Measurements from ENCODE around the gene TMEM94.
"Not testable (repeated sequence)": the region's sequence is repeated elsewhere in the genome, so short reads cannot be mapped to it uniquely, and the experiment has no call there.

TMEM94 gene

DNA sequence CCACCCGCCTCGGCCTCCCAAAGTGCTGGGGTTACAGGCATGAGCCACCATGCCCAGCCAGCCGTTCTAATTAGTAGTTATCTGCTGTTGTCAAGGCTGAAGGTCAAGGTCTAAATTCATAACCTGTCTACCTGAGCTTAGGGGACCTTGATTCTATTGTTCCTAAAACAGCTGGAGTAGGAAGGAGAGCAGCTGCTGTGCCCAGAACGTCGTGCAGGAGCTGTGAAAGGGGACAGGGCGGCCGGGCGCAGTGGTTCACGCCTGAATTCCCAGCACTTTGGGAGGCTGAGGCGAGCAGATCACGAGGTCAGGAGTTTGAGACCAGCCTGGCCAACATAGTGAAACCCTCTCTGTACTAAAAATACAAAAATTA lies 21.0 kb downstream of the TMEM94 start:
- not testable (repeated sequence) for DNase-seq

DNA sequence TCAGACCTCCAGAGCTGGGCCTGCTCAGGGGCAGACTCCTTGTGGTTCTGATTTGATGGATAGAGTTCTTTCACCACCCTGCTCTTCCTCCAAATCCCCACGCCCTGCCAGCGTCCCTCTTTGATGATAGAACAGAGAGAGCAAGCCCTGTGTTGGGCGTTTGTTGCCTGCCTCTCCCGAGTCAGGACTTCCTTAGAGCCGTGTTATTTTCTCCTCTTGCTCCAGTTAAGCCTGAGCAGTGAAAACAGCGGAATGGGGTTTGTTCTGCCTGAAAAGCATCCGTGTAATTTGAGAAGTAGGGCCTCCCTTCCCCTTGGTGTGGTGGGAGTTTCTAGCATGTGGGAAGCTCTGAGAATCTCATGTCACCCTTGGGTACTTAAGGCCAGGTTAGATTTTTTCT lies 22.1 kb downstream of the TMEM94 start:
- no peak for DNase-seq

DNA sequence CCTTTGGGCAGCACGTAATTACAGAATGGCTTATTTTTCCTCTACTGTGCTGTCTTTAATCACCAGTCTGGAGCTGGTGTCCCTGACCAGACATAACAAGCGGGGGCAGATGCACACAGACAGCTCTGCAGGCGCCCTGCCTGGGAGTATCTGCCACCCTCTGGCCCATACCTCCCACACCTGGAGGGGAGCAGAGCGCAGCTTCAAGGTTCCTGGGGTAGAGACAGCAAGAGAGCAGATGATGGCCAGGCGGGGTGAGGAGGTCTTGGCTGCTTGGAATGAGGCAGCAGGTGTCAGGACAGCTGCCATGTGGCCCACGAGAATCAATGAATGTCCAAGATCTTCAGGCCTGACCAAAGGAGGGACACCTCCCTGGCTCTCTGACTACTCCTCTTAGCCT lies 23.8 kb downstream of the TMEM94 start:
- no peak for DNase-seq

DNA sequence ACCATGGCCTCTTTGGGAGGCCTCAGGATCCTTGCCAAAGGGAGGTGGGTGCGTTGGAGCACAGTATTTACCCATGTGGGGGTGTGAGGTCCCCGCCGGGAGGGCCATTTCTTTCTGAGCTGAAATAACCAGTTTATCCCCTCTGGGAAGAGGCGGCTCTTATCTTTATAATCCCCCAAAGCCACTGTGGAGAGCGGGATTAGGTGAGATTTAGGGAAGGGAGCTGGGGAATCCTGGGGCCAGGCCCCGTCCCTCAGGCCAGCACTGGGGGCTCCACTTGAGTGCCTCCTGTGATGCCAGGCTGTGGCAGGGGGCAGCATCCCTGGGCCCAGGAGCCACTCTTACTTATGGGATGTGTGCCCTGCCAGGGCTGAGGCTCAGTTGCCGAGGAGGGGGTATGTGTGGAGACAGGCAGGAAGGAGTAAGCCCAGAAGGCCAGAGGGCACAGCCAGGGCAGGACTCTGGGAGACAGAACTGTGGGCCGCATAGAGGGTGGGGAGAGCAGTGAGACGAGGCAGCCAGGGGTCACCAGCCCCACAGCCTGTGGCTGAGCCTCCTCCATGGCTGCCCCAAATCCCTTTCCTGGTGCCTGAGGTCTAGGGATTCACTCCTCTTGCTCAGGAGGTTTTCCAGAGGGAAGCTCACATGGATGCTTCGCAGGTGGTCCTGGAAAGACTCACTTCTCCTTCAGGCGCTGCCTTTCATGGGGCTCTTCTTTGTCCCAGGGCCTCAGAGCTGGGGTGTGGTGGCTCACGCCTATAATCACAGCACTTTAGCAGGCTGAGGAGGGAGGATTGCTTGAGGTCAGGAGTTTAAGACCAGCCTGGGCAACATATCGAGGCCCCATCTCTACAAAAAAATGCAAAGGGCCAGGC lies 25.0 kb downstream of the TMEM94 start:
- no peak for DNase-seq

DNA sequence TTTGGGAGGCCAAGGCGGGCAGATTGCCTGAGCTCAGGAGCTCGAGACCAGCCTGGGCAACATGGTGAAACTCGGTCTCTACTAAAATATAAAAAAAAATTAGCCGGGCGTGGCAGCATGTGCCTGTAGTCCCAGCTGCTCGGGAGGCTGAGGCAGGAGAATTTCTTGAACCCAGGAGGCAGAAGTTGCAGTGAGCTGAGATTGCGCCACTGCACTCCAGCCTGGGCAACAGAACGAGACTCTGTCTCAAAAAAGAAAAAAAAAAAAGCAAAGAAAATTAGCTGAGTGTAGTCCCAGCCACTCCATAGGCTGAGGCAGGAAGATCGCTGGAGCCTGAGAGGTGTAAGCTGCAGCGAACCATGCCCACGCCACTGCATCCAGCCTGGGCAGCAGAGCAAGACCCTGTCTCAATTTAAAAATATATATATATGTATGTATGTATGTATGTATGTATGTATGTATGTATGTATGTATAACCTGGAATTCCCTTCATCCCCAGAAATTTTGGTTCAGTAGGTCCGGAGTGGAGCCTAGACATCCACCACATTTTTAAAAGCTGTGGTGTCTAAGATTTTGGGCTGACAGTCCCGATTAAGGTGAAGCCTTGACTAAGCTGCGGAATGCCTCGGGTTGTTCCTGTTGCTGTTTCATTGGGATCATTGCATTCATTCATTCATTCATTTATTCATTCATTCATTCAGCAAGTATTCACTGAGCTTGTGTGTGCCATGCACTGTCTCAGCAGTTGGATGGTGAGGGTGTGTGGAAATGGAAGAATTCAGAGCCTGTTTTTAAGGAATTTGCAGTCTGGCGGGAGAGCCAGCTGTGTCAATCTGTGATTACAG lies 25.9 kb downstream of the TMEM94 start:
- DNase-seq = no peak

DNA sequence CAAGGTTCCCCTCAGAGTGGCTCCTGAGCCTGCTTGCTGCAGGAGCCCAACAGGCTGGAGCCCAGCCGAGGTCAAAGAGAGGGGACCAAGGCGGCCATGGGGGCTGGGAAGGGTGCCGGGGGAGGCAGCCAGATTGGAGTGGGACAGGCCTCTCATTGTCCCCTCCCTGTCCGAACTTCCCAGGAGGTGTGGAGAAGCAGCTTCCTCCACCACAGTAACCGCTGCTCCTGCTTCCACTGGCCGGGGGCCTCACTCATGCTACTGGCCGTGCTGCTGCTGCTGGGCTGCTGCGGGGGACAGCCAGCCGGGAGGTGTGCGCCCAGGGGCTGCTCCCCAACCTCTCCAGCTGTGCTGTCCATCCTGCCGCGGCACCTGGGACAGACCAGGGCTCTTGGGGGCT lies 29.3 kb downstream of the TMEM94 start:
- no peak for DNase-seq

DNA sequence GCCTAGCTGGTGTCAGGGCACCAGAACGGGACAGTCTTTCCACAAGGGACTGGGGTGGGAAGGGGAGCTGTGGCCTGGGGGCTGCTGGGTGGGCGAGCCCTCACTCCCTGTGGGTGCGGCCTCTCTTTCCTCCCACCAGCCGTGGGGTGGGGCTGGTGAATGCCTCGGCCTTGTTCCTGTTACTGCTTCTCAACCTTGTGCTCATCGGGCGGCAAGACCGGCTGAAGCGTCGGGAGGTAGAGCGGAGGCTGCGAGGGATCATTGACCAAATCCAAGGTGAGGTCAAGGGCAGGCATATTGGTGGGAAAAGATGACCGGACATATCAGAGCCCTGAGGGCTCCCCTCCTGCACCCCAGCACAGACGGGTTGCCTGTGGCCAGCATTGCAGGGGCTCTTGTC lies 29.7 kb downstream of the TMEM94 start:
- no peak for DNase-seq

DNA sequence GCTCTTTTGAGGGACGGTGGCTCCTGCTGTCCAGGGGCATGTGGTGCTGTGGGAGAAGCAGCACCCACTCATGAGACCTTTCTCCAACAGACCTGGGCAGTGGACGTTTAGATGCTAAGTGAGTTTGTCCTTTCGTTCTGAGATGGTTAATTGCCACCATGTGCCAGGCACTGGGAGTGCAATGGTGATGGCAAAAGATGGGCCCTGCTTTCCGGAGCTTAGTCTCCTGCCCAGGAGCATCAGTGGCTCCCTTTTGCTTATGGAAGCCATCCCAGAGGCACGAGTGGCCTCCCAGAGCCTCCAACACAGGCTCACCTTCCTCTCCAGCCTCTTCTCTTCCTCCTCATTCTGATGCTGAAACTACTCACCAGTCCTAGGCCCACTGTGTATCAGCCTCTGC lies 30.5 kb downstream of the TMEM94 start:
- no peak for DNase-seq

DNA sequence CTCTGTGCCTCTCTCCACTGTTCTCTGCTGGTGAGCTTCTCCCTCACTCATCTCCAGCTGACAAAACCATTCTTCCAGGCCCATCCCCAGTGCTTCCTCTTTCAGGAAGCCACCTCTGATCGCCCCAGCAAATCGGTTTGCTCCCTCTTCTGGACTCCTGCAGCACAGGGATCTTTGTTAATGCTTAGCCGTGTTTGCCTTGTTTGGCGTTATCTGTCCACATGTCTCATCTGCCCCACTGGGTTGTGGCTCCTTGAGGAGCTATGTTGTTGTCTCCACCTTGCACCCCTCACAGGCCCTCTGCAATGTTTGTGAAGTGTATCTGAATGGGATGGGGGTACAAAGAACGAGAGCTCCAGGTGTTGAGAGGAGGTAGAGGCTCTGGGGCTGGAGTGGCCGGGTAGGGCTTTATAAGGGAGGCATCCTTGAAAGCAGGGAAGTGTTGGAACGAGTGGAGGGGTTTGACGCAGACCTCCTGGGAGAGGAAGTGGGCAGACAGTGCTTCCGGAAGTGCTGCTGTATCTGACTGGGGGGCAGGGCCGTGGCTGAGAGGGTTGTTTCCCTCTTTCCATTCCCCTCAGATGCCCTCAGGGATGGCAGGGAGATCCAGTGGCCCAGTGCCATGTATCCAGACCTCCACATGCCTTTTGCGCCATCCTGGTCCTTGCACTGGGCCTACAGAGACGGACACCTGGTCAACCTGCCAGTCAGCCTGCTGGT lies 31.1 kb downstream of the TMEM94 start:
- peak; percentile 33 for DNase-seq

DNA sequence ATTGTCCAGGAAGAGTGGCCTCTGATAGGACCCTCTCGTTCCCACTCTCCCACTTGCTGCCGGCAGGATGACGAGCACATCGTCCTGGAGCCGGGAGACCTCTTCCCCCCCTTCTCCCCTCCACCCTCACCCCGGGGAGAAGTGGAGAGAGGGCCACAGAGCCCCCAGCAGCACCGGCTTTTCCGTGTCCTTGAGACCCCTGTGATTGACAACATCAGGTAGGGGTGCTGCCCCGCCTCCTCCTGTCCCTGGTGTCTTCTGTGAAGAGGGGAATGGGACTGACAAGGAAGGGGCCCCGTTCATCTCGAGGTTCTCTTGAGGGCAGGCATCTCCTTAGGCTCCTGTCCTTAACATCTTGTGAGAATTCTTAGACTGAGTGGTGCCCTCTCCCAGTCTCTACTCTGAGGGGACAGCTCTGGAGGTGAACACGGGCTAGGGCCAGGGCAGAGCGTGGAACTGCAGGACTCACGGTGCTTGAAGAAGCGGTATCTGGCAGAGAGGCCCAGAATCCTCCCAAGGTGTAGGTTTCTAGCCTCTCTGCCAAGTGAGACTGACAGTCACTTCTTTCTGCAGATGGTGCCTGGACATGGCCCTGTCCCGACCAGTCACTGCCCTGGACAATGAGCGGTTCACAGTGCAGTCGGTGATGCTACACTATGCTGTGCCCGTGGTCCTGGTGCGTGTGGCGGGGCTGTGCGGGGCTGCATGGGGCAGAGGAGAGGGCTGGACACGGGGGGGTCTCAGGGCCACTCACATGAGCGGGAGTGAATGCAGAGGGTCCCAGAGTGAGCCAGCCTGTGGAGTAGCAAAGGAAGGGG lies 32.5 kb downstream of the TMEM94 start:
- DNase-seq = no peak

DNA sequence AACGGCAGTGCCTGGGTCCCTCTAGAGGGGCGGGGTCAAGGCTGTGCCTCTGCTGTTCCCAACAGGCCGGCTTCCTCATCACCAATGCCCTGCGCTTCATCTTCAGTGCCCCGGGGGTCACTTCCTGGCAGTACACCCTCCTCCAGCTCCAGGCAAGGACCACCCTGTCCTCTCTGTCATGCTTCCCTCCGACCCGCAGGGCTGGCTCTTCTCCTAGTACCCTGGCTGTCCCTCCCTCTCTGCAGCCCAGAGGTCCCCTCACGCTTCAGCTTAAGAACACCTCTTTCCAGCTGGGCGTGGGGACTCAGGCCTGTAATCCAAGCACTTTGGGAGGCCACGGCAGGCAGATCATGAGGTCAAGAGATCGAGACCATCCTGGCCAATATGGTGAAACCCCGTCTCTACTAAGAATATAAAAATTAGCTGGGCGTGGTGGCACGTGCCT lies 33.1 kb downstream of the TMEM94 start:
- no peak for DNase-seq

DNA sequence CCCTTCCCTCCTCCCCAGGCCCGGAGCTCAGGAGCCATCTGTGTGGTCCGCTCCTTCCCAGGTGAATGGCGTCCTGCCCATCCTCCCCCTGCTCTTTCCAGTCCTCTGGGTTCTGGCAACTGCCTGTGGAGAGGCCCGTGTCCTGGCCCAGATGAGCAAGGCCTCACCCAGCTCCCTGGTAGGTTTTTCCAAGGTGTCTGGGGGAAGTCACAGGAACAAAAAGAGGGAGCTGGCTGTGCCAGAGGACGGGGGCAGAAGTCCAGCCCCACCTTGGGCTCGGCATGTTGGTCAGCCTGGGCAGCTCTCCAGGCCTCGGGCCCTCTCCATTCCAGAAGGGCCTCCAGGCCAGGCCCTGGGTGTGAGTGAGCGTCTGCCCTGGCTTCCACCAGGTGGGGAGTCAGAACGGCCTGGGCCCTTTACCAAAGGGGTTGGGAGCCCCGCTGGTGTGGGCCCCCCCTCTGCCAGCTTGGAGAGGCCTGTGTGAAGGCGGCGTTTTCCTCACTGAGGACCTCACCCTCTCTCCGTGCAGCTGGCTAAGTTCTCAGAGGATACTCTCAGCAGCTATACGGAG lies 33.8 kb downstream of the TMEM94 start:
- DNase-seq = no peak

DNA sequence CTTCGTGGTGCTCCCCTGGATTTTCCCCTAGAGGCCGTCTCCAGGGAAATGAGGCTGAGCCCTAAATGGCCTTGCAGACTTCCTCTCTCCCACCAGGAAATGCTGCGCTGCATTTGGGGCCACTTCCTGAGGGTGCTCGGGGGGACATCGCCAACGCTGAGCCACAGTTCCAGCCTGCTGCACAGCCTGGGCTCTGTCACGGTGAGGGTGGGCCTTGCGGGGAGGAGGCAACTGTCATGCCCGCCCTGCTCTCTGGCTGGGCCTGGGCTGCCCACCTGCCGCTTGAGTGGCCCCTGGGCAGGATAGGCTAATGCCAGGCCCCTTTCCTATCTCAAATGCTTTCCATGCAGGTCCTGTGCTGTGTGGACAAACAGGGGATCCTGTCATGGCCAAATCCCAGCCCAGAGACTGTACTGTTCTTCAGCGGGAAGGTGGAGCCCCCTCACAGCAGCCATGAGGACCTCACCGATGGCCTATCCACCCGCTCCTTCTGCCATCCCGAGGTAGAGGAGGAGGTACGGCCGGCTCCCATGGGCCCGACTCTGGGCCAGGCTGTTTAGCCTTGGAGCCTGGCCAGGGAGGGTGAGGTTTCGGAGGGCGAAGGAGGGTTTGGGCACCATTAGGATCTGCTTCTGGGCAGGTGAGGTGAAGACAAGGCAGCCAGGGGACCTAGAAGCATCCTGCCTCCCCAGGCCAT lies 34.7 kb downstream of the TMEM94 start:
- no peak for DNase-seq

DNA sequence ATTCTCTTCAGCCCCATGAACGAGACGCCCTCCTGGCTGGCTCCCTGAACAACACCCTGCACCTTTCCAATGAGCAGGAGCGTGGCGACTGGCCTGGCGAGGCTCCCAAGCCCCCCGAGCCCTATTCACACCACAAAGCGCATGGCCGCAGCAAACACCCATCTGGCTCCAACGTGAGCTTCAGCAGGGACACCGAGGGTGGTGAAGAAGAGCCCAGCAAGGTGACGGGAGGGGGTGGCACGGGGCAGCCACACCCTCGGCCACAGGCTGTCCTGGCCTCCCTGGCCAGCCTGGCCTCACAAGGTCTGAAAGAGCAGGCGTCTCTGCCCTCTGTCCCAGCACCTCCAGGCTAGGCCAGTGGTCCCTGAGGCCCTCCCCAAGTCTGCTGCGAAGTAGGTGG lies 35.2 kb downstream of the TMEM94 start:
- no peak for DNase-seq

DNA sequence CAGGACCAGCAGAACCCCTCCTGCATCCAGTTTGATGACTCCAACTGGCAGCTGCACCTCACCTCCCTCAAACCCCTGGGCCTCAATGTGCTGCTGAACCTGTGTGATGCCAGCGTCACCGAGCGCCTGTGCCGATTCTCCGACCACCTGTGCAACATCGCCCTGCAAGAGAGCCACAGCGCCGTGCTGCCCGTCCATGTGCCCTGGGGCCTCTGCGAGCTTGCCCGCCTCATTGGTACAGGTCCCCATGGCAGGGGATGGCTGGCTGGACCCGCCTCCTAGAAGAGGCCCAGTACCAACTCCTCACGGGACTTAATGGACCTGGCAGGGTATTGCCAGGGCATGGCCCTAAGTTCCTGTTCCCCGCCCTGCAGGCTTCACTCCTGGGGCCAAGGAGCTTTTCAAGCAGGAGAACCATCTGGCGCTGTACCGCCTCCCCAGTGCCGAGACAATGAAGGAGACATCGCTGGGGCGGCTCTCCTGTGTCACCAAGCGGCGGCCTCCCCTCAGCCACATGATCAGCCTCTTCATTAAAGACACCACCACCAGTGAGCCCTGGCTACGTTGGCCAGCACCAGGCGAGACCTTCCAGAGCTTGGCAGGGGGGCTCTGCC lies 36.2 kb downstream of the TMEM94 start:
- DNase-seq = no peak

DNA sequence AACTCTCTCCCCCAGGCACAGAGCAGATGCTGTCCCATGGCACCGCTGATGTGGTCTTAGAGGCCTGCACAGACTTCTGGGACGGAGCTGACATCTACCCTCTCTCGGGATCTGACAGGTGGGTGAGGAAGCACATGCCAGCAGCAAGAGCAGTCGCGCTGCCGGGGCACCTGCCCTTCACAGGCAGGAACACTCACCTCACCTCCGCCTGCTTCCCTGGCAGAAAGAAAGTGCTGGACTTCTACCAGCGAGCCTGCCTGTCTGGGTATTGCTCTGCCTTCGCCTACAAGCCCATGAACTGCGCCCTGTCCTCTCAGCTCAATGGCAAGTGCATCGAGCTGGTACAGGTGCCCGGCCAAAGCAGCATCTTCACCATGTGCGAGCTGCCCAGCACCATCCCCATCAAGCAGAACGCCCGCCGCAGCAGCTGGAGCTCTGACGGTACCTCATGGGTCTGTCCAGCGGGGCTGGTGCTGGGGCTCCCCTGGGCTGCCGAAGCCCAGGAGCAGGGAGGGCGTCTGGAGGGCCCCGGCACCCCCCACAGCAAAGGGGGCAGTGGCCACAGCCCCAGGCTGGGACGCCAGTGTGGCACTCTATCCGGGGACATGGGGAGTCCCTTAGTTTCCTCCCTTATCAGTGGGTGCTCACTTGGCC lies 37.2 kb downstream of the TMEM94 start:
- DNase-seq = no peak

DNA sequence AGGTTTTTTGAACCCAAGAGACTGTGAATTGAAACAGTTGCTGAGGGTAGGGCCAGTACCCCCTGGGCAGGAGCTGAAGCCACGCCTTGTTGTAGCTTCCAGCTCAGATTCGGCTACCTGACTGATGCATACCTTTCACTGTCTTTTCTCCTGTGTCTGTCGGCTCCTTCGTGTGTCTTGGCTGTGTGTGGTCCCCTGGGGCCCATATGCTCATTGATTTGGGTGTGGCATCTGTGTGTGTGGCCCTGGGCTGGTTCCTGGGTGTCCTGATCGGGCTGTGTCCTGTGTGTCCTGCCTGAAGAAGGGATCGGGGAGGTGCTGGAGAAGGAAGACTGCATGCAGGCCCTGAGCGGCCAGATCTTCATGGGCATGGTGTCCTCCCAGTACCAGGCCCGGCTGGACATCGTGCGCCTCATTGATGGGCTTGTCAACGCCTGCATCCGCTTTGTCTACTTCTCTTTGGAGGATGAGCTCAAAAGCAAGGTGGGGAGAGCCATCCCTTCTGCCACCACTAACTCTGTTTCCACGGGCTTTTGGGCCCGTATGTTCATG lies 38.0 kb downstream of the TMEM94 start:
- no peak for DNase-seq

DNA sequence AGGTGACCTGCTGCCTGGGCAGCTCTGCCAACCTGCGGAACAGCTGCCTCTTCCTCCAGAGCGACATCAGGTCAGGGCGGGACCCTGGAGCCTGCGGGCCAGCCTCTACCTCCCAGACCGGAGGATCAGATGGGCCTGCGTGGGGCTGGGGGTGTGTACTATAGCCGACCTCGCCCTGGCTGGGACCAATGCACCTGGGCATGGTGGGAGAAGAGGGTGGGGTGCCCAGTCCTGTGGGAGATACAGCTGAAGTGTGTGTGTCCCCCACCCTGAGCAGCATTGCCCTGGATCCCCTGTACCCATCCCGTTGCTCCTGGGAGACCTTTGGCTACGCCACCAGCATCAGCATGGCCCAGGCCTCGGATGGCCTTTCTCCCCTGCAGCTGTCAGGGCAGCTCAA lies 39.6 kb downstream of the TMEM94 start:
- no peak for DNase-seq

DNA sequence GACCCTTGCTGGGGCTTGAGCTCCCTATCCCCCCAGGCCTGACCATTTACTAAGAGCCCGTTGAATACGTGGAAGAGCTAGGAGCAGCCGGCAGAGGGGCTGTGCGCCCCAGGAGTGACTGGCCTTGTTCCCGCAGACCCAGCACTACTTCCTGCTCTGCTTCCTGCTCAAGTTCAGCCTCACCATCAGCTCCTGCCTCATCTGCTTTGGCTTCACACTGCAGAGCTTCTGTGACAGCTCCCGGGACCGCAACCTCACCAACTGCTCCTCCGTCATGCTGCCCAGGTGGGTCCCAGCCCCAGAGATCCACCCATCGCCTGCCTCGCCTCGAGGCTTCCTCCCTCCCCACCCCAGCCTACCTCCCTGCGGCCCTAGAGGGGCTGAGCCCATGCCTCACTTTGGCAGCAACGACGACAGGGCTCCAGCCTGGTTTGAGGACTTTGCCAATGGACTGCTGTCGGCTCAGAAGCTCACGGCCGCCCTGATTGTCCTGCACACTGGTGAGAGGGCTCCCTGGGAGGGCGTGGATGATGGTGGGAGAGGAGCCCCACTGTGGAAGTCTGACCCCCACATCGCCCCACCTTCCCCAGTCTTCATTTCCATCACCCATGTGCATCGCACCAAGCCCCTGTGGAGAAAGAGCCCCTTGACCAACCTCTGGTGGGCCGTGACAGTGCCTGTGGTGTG lies 41.7 kb downstream of the TMEM94 start:
- DNase-seq = no peak

Data from stimulated activated CD4-positive, alpha-beta T cell treated with anti-CD3 and anti-CD28 coated beads, Interleukin-4, amount 100 ng/mL, for 24 hours (primary cell).